ENCODE results near the gene USP10. TPM values are rescaled to one million over a fixed set of nuclear protein-coding genes. Genes with fewer than 3 reads are reported as not detected.

The USP10 gene
- total RNA-seq, 4 donors from 2014 or later: 49.1 to 70.2 (median 60.0) TPM

DNA sequence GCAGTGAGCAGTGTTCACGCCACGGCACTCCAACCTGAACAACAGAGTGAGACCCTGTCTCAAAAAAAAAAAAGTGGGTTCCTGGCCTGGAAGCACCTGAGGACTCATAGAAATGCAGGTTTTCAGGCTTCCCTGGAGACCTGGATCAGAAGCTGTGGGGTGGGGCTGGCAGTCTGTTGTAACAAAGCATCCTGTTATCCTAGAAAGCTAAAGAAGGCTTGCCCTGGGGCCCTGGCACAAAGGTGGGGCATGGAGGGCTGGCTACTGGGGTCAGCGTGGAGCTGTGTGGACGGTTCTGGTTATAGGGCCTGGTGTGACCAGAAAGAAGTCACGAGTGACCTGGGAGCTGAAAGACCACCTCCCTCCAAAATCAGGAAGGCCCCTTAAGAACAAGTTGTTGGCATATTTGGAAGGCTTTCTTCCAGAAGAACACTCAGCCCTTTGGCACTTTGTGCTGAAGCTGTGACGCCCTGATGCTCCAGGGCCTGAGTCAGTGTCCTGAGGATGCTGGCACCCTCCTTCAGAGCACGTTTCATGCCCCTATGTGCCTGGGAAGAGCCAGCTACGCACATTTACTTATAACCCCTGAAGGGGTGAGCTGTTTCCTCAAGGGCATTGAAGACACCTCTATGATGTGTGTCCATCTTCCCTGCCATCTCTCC lies 126.2 kb downstream of the USP10 start:
- Histone ChIP-seq H3K27me3 (no peaks in the 10 kb centered on the region), H3K4me3 (peak overlapping the region in 1 of 2 donors; percentile 35), H3K4me1 (peaks cover 9 to 100% (median 62%) of the 10 kb centered on the region in 3 donors), H3K27ac (peak overlapping the region; percentile 92 to 99 (median 97)), H3K9me3 (no peaks in the 10 kb centered on the region), H3K36me3 (no peaks in the 10 kb centered on the region)
- peak; percentile 29 for ATAC-seq
- TF ChIP-seq POLR2A (IDR thresholded peaks at IDR 0.05): no peak
- TF ChIP-seq POLR2AphosphoS5 (IDR thresholded peaks at IDR 0.05): peak; percentile 64
- WGBS, 2 donors (ENCODE audit: low coverage in 1 of 2): 77 to 100% methylated on average over 2 to 3 of the region's 8 CpGs

DNA sequence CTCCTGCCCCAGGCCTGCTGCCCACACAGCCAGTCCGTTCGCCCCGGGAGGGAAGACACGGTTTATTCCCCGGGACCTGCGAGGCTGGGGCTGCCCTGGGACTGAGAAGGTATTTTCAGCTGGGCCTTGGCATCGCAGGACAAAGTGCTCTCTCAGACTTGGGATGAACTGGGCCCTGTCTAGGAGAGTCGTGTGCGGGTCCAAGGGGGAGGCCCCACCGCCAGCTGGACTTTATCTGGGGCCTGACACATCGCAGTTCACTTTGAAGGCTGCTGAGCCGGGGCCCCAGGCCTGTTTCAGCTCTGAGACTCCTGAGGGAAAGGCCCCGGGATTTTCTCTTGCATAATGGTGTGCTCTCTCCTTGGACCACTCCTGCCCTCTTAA lies 126.8 kb downstream of the USP10 start:
- Histone ChIP-seq H3K36me3 (no peaks in the 10 kb centered on the region), H3K4me3 (peak overlapping the region in 1 of 2 donors; percentile 35), H3K4me1 (peaks cover 9 to 100% (median 65%) of the 10 kb centered on the region in 3 donors), H3K27me3 (no peaks in the 10 kb centered on the region), H3K27ac (peak overlapping the region; percentile 92 to 99 (median 97)), H3K9me3 (no peaks in the 10 kb centered on the region)
- TF ChIP-seq POLR2A (IDR thresholded peaks at IDR 0.05) (peak in 1 of 2 donors; percentile 40), POLR2AphosphoS5 (IDR thresholded peaks at IDR 0.05) (peak; percentile 79), EP300 (IDR thresholded peaks at IDR 0.05) (peak; percentile 23)
- TF ChIP-seq, protein P1, sequence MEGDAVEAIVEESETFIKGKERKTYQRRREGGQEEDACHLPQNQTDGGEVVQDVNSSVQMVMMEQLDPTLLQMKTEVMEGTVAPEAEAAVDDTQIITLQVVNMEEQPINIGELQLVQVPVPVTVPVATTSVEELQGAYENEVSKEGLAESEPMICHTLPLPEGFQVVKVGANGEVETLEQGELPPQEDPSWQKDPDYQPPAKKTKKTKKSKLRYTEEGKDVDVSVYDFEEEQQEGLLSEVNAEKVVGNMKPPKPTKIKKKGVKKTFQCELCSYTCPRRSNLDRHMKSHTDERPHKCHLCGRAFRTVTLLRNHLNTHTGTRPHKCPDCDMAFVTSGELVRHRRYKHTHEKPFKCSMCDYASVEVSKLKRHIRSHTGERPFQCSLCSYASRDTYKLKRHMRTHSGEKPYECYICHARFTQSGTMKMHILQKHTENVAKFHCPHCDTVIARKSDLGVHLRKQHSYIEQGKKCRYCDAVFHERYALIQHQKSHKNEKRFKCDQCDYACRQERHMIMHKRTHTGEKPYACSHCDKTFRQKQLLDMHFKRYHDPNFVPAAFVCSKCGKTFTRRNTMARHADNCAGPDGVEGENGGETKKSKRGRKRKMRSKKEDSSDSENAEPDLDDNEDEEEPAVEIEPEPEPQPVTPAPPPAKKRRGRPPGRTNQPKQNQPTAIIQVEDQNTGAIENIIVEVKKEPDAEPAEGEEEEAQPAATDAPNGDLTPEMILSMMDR (IDR thresholded peaks at IDR 0.05): no peak
- WGBS, 2 donors (ENCODE audit: low coverage in 1 of 2): 31% methylated on average over 4 of the region's 13 CpGs; no CpG with 5 or more reads in 1 of the 2 donors
- ATAC-seq: peak; percentile 67

DNA sequence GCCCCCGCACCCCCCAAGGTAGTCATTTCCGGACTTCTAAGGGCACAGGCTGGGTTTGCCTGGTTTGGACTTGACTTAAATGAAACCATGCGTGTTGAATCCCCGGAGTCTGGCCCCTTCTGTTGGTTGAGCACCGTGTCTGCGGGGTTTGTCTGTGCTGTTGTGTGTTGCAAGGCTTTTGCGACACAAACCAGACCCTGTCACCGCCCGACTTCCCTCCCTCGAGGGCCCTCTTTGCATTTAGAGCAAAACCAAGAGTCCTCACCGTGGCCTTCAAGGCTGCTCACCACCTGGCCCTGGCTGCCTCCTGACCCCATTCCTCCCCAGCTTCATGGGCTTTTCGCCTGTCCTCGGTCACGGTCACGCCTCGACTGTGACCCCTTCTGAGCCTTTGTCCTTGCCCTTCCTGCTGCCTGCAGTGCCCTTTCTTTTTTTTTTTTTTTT lies 127.4 kb downstream of the USP10 start:
- H3K27ac ChIP-seq: peak overlapping the region; percentile 92 to 99 (median 97)
- H3K4me3 ChIP-seq: peak overlapping the region in 1 of 2 donors; percentile 35
- H3K27me3 ChIP-seq: no peaks in the 10 kb centered on the region
- 41 to 54% methylated on average over 2 to 9 of the region's 16 CpGs for WGBS, 2 donors (ENCODE audit: low coverage in 1 of 2)
- no peaks in the 10 kb centered on the region for H3K9me3 ChIP-seq
- TF ChIP-seq EP300 (IDR thresholded peaks at IDR 0.05) (no peak), POLR2A (IDR thresholded peaks at IDR 0.05) (peak in 1 of 2 donors; percentile 15), POLR2AphosphoS5 (IDR thresholded peaks at IDR 0.05) (peak; percentile 24)
- TF ChIP-seq, protein P1 (IDR thresholded peaks at IDR 0.05): no peak
- no peaks in the 10 kb centered on the region for H3K36me3 ChIP-seq
- peaks cover 9 to 100% (median 67%) of the 10 kb centered on the region in 3 donors for H3K4me1 ChIP-seq
- ATAC-seq: peak; percentile 1

DNA sequence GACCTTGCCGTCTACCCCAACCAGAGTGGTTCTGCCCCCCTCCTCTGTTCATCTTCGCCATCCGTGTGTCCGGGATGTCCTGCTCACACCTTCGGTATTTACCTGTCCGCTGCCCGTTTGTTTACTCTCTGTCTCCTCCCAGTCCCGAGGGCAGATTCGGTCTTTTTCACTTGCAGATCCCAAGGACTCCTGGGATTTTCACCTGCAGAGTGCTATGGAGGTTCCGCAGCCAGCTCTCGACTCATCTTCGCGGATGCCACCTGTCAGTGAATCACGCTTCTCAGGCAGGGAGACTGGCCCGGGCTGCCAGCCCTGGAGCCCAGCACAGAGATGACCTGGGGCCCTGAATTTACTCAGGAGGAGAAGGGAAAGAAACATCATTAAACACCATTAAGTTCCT lies 128.1 kb downstream of the USP10 start:
- H3K36me3 ChIP-seq: no peaks in the 10 kb centered on the region
- no peak for ATAC-seq
- H3K9me3 ChIP-seq: no peaks in the 10 kb centered on the region
- no peaks in the 10 kb centered on the region for H3K27me3 ChIP-seq
- 85% methylated on average over 12 of the region's 15 CpGs; no CpG with 5 or more reads in 1 of the 2 donors for WGBS, 2 donors (ENCODE audit: low coverage in 1 of 2)
- H3K27ac ChIP-seq: peak overlapping the region; percentile 92 to 99 (median 97)
- H3K4me3 ChIP-seq: peak overlapping the region in 1 of 2 donors; percentile 7
- peaks cover 9 to 98% (median 67%) of the 10 kb centered on the region in 3 donors for H3K4me1 ChIP-seq
- TF ChIP-seq POLR2A (IDR thresholded peaks at IDR 0.05) (no peak), POLR2AphosphoS5 (IDR thresholded peaks at IDR 0.05) (no peak), EP300 (IDR thresholded peaks at IDR 0.05) (no peak)
- TF ChIP-seq, protein P1 (IDR thresholded peaks at IDR 0.05): no peak

DNA sequence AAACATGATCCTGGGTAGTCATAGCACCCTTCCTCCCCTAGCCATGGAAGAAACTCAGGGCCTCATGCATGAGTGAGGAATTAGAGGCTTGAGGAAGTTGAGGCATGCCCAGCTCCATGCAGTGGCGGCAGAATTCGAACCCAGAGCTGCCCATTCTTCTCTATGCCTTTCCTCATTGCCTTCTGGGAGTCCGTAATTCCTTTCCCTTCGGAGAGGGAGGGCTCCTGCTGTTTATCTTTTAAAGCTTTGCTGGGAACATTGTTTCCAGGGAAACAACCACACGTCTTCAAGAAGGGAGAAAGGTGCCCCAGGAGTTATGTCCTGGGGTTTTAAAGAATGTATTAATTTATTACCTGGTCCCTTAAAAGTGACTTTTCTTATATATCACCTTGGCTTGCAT lies 128.5 kb downstream of the USP10 start:
- H3K27me3 ChIP-seq: no peaks in the 10 kb centered on the region
- H3K36me3 ChIP-seq: no peaks in the 10 kb centered on the region
- H3K4me1 ChIP-seq: peaks cover 12 to 98% (median 66%) of the 10 kb centered on the region in 3 donors
- H3K4me3 ChIP-seq: no peak overlapping the region
- 41 to 44% methylated on average over 3 to 5 of the region's 5 CpGs for WGBS, 2 donors (ENCODE audit: low coverage in 1 of 2)
- no peak for ATAC-seq
- H3K27ac ChIP-seq: peak overlapping the region; percentile 92 to 99 (median 97)
- H3K9me3 ChIP-seq: no peaks in the 10 kb centered on the region
- TF ChIP-seq, protein P1 (IDR thresholded peaks at IDR 0.05): no peak
- TF ChIP-seq EP300 (IDR thresholded peaks at IDR 0.05): no peak
- peak; percentile 39 for TF ChIP-seq POLR2AphosphoS5 (IDR thresholded peaks at IDR 0.05)

Other genes starting within 250 kb of the USP10 start
- gene MEAK7, start 195.3 kb upstream of the USP10 start, total RNA-seq: 10 to 100 TPM in 2 of 4 donors, 1 to 10 TPM in 2; 7.9 to 30.5 (median 10.4) TPM
- gene COTL1, start 81.9 kb upstream of the USP10 start, total RNA-seq: 10 to 100 TPM; 13.1 to 46.2 (median 37.3) TPM
- gene KLHL36, start 51.5 kb upstream of the USP10 start, total RNA-seq: 100 to 1,000 TPM in 1 of 4 donors, 10 to 100 TPM in 3; 70.5 to 114 (median 80.5) TPM
- gene CRISPLD2, start 120.0 kb downstream of the USP10 start, total RNA-seq: 100 to 1,000 TPM; 174 to 411 (median 219) TPM